Measurements from ENCODE around the gene VTI1A. TPM values are rescaled to one million over a fixed set of nuclear protein-coding genes. Genes with fewer than 3 reads are reported as not detected.

Gene VTI1A
- total and polyA plus RNA-seq, 2 experiments from 2014 or later = 26.8 to 31.0 TPM

DNA sequence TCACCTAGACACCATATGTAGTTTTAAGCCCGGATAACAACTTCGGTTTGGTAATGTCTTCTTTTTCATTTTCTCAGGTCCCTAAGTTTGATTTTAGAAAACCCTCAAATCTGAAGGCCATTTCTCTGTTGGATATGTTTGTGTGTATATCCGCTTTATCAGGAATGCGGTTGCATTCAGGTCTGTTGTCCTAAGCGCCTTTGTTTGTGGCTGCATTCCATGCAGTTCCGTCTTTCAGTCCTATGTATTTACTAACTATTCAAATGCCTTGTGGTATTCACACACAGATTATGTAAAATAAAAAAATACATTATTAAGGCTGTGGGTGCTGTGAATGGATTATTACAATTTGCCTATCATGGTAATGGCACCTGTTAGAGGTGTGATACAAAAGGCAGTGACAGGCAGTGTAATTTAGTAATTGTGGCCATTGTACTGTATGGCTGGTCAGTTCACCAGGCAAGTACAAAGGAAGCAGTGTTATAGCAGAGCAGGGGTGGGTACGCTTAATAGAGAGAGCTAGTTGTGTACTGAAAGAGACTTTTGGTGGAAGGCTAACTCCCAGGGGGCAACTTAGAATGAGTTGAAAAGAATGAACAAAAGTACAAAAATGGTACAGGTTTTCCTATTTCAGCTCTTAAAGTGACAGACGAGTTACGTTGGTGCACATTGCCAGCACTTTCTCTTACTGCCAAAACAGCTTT lies 136.4 kb downstream of the VTI1A start (continued):
- TF ChIP-seq, protein P1, sequence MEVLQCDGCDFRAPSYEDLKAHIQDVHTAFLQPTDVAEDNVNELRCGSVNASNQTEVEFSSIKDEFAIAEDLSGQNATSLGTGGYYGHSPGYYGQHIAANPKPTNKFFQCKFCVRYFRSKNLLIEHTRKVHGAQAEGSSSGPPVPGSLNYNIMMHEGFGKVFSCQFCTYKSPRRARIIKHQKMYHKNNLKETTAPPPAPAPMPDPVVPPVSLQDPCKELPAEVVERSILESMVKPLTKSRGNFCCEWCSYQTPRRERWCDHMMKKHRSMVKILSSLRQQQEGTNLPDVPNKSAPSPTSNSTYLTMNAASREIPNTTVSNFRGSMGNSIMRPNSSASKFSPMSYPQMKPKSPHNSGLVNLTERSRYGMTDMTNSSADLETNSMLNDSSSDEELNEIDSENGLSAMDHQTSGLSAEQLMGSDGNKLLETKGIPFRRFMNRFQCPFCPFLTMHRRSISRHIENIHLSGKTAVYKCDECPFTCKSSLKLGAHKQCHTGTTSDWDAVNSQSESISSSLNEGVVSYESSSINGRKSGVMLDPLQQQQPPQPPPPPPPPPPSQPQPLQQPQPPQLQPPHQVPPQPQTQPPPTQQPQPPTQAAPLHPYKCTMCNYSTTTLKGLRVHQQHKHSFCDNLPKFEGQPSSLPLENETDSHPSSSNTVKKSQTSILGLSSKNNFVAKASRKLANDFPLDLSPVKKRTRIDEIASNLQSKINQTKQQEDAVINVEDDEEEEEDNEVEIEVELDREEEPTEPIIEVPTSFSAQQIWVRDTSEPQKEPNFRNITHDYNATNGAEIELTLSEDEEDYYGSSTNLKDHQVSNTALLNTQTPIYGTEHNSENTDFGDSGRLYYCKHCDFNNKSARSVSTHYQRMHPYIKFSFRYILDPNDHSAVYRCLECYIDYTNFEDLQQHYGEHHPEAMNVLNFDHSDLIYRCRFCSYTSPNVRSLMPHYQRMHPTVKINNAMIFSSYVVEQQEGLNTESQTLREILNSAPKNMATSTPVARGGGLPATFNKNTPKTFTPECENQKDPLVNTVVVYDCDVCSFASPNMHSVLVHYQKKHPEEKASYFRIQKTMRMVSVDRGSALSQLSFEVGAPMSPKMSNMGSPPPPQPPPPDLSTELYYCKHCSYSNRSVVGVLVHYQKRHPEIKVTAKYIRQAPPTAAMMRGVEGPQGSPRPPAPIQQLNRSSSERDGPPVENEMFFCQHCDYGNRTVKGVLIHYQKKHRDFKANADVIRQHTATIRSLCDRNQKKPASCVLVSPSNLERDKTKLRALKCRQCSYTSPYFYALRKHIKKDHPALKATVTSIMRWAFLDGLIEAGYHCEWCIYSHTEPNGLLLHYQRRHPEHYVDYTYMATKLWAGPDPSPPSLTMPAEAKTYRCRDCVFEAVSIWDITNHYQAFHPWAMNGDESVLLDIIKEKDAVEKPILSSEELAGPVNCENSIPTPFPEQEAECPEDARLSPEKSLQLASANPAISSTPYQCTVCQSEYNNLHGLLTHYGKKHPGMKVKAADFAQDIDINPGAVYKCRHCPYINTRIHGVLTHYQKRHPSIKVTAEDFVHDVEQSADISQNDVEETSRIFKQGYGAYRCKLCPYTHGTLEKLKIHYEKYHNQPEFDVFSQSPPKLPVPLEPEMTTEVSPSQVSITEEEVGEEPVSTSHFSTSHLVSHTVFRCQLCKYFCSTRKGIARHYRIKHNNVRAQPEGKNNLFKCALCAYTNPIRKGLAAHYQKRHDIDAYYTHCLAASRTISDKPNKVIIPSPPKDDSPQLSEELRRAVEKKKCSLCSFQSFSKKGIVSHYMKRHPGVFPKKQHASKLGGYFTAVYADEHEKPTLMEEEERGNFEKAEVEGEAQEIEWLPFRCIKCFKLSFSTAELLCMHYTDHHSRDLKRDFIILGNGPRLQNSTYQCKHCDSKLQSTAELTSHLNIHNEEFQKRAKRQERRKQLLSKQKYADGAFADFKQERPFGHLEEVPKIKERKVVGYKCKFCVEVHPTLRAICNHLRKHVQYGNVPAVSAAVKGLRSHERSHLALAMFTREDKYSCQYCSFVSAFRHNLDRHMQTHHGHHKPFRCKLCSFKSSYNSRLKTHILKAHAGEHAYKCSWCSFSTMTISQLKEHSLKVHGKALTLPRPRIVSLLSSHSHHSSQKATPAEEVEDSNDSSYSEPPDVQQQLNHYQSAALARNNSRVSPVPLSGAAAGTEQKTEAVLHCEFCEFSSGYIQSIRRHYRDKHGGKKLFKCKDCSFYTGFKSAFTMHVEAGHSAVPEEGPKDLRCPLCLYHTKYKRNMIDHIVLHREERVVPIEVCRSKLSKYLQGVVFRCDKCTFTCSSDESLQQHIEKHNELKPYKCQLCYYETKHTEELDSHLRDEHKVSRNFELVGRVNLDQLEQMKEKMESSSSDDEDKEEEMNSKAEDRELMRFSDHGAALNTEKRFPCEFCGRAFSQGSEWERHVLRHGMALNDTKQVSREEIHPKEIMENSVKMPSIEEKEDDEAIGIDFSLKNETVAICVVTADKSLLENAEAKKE (CRISPR knock-in tag; IDR thresholded peaks at IDR 0.05) = no peak

DNA sequence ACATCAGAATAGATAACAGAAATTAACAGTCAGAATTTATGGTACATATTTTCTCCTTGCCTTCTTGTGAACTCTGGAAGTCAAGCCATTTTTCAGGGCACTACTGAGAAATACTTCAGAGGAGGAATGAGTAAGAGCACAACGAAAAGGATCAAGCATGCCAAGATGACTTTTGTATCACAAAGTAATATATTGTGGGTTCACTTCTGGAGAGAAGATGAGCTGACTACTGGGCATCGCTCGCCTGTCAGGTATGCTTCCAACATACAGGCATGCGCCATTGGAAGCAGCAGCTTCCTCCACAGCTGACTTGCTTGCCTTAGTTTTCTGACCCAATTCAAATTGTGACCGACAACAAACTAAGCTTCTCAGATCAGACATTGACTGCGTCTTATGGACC lies 137.3 kb downstream of the VTI1A start:
- Mint-ChIP-seq H3K4me3 (no peak overlapping the region), H3K4me1 (peaks cover 43% of the 10 kb centered on the region), H3K9me3 (no peaks in the 10 kb centered on the region), H3K27ac (0 out of 2 replicates have a peak overlapping the region, but pooled peaks have one; percentile 29), H3K36me3 (ENCODE audit: low read depth) (no peaks in the 10 kb centered on the region), H3K27me3 (ENCODE audit: insufficient read depth, low read depth, poor library complexity) (no peaks in the 10 kb centered on the region)
- Histone ChIP-seq H4K20me1 (replicated peaks; ENCODE audit: insufficient read depth) (no peaks in the 10 kb centered on the region), H3F3A (replicated peaks; ENCODE audit: low read depth) (no peaks in the 10 kb centered on the region), H3K4me1 (ENCODE audit: insufficient read depth) (peaks cover 48% of the 10 kb centered on the region), H3K9me2 (ENCODE audit: insufficient read depth) (no peaks in the 10 kb centered on the region), H3K36me3 (ENCODE audit: insufficient read depth) (no peaks in the 10 kb centered on the region), H3K4me2 (no peak overlapping the region), H3K79me2 (replicated peaks; ENCODE audit: insufficient read depth) (no peaks in the 10 kb centered on the region), H2AFZ (no peak overlapping the region), H3K4me3 (no peak overlapping the region), H3K27me3 (ENCODE audit: insufficient read depth) (no peaks in the 10 kb centered on the region), H3K27ac (ENCODE audit: low read depth) (no peak overlapping the region; the same call in 1 of the 2 replicates)
- no peak for ATAC-seq
- DNase-seq (ENCODE audit: low spot score) = no peak
- TF ChIP-seq ZNF331 (CRISPR knock-in tag; IDR thresholded peaks at IDR 0.05; ENCODE audit: low read depth) = no peak
- TF ChIP-seq, protein P1 (CRISPR knock-in tag; IDR thresholded peaks at IDR 0.05) = no peak
- TF ChIP-seq, protein P2, sequence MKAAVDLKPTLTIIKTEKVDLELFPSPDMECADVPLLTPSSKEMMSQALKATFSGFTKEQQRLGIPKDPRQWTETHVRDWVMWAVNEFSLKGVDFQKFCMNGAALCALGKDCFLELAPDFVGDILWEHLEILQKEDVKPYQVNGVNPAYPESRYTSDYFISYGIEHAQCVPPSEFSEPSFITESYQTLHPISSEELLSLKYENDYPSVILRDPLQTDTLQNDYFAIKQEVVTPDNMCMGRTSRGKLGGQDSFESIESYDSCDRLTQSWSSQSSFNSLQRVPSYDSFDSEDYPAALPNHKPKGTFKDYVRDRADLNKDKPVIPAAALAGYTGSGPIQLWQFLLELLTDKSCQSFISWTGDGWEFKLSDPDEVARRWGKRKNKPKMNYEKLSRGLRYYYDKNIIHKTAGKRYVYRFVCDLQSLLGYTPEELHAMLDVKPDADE (IDR thresholded peaks at IDR 0.05) = no peak
- TF ChIP-seq JUNB (IDR thresholded peaks at IDR 0.05; ENCODE audit: unreplicated experiment) = no peak
